IPS-18a (cell line): ENCODE data around the gene CDK6.

Experiments
- H3K27ac ChIP-seq: one replicate; pipeline ENCODE4 v1.5.1; 2013; ENCODE audit warnings: low read length
- H3K27me3 ChIP-seq: one replicate; pipeline ENCODE4 v1.6.1; 2013; ENCODE audit warnings: mild to moderate bottlenecking, low read length; ENCODE audit not compliant: control insufficient read depth, insufficient read depth
- H3K36me3 ChIP-seq: one replicate; pipeline ENCODE4 v1.6.1; 2013; ENCODE audit warnings: low read depth, low read length; ENCODE audit not compliant: control insufficient read depth
- H3K4me1 ChIP-seq: one replicate; pipeline ENCODE4 v1.6.1; 2013; ENCODE audit warnings: low read depth, low read length; ENCODE audit not compliant: control insufficient read depth
- H3K4me3 ChIP-seq: one replicate; pipeline ENCODE4 v1.5.1; 2013; ENCODE audit warnings: low read length
- H3K9ac ChIP-seq: one replicate; pipeline ENCODE4 v1.6.1; 2013; ENCODE audit warnings: mild to moderate bottlenecking, low read length, moderate library complexity
- H3K9me3 ChIP-seq: one replicate; pipeline ENCODE4 v1.6.1; 2013; ENCODE audit warnings: low read depth, low read length; ENCODE audit not compliant: control insufficient read depth

Gene CDK6

GRCh38 chr7:92783260-92784201 lies 52.8 kb downstream of the CDK6 start:
- no peak overlapping the region for H3K27ac ChIP-seq
- H3K9me3 ChIP-seq = peaks cover 3% of the 10 kb centered on the region
- H3K4me1 ChIP-seq = peaks cover 24% of the 10 kb centered on the region
- no peaks in the 10 kb centered on the region for H3K27me3 ChIP-seq
- H3K4me3 ChIP-seq = no peak overlapping the region
- no peak overlapping the region for H3K9ac ChIP-seq
- H3K36me3 ChIP-seq = no peaks in the 10 kb centered on the region

DNA sequence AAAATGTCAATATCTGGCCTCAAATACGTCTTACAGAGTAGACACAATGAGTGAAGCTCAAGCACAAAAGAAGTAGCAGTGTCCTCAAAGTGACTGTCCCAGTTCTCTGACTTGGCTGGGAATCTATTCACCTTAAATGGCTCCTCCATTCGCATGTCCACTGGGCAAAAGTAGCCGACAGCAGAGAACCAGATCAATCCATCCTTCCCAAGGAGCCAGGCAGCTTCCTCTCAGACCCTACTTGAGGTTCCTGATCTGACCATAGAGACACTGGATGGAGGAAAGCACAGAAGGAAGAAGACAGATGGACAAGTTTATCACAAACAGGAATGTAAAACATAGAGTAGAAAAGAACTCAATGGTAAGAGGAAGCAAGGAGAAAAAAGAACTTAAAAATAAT lies 53.5 kb downstream of the CDK6 start:
- Histone ChIP-seq H3K36me3 (no peaks in the 10 kb centered on the region), H3K27me3 (no peaks in the 10 kb centered on the region), H3K27ac (no peak overlapping the region), H3K4me3 (no peak overlapping the region), H3K4me1 (peaks cover 24% of the 10 kb centered on the region), H3K9ac (no peak overlapping the region), H3K9me3 (no peaks in the 10 kb centered on the region)

DNA sequence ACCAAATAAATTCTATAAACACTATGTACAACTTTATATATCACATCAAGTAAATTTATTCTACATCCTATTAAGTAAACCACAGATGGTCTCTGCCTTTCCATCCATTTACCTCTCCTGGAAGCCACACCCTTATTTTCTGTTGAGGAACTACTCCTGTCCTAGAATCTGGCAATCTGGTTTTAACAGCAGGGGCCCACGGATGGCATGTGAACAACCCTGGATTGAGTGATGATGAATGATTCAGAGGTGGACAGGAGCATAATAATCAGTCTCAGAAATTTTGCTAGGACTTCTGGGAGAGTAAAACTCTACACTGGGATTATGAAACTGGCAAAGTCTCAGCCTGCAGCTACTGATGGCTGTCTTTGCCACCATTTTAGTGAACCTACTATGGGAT lies 54.1 kb downstream of the CDK6 start:
- peaks cover 24% of the 10 kb centered on the region for H3K4me1 ChIP-seq
- H3K27me3 ChIP-seq = no peaks in the 10 kb centered on the region
- H3K4me3 ChIP-seq = no peak overlapping the region
- no peak overlapping the region for H3K9ac ChIP-seq
- no peaks in the 10 kb centered on the region for H3K9me3 ChIP-seq
- no peak overlapping the region for H3K27ac ChIP-seq
- H3K36me3 ChIP-seq = no peaks in the 10 kb centered on the region

DNA sequence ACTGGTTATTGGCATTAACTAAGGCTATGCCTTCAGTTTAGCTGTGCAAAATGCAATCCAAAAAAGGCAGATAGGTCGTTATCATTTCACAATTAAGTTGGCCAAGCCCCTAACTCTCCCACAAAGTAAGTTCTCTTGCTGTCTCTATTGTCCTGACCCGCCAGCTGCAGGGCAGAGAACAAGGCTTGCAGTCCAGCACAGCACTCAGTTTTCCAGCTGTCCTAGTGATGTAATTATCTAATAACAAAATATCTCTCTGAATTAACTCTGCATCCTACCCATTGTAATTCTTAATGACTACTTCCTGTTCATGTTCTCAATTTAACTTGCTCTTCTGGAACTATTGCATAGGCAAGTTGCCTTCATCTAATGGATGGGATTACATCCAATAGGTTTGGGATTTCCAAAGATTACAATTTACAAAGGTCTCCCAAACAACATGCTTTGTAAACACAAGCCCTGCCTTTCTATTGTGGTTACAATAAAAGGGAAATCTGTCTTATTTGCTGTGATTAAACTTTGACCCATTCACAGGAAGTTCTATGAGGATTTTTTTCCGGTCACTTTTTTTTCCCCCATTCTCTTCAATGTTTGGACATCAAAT lies 55.2 kb downstream of the CDK6 start:
- Histone ChIP-seq H3K4me3 (no peak overlapping the region), H3K27ac (no peak overlapping the region), H3K36me3 (no peaks in the 10 kb centered on the region)

GRCh38 chr7:92778972-92779371 lies 57.4 kb downstream of the CDK6 start:
- Histone ChIP-seq H3K4me3 (no peak overlapping the region), H3K27ac (no peak overlapping the region), H3K4me1 (peaks cover 14% of the 10 kb centered on the region), H3K27me3 (no peaks in the 10 kb centered on the region), H3K9ac (no peak overlapping the region), H3K9me3 (no peaks in the 10 kb centered on the region), H3K36me3 (no peaks in the 10 kb centered on the region)

More for the DNA sequence above, 55.2 kb downstream of the CDK6 start:
- H3K9me3 ChIP-seq = no peaks in the 10 kb centered on the region
- no peak overlapping the region for H3K9ac ChIP-seq
- H3K27me3 ChIP-seq = no peaks in the 10 kb centered on the region
- peaks cover 23% of the 10 kb centered on the region for H3K4me1 ChIP-seq

DNA sequence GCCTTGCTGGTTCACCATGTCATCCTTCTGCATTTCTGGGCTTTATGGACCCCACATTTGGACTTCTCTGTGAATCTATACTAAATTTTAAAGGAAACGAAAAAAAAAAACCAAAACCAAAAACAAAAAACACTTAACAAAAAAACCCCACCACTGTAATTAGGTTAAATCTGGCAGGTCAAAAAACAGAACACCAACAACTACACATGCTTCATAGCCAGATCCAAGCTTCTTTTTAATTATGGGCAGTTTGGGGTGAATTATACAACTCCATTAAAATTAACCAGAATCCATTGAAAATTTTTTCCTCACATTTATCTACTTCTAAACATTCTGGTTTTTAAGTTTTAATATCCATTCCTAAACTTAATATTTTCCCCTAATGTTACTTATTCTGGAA lies 58.4 kb downstream of the CDK6 start:
- Histone ChIP-seq H3K27ac (no peak overlapping the region), H3K36me3 (no peaks in the 10 kb centered on the region), H3K9ac (no peak overlapping the region), H3K4me3 (no peak overlapping the region), H3K9me3 (no peaks in the 10 kb centered on the region), H3K4me1 (peaks cover 8% of the 10 kb centered on the region), H3K27me3 (no peaks in the 10 kb centered on the region)

DNA sequence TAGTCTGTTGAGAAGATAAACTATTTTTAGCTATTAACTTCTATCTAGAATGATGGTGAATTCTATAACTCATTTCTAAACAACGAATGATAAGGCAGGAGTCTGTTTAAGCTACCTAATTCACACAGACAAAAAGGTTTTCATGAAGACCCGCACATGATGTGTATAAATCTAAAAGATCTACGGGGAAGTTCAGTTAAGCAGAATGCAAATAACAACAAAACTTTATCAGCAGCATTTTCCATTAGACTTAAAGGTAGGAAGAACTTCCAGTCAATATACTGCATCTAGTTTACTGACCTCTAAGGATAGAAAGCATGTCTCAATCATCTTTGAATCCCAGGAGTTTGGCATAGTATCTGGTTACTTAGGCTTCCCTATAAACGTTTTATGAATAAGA lies 62.6 kb downstream of the CDK6 start:
- Histone ChIP-seq H3K27ac (no peak overlapping the region), H3K4me1 (peaks cover 18% of the 10 kb centered on the region)

DNA sequence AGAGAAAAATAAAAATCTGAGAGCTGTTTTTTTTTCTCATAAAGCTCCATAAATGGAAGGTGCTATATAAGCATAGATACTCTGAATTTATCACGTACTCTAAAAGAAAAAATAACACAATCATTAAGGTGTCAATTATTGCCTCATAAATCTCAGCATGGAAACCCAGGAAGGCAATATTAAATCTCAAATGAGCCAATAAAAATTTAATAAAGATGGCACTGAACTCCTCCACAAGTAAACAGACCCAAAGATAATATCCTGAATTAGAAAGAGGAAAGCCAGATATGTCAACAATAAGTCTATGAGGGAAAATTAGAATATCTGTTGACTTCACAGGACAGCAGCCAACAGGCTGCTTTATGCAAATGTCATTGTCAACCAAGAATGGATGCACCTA lies 66.5 kb downstream of the CDK6 start:
- no peak overlapping the region for H3K27ac ChIP-seq
- H3K36me3 ChIP-seq = no peaks in the 10 kb centered on the region
- H3K4me1 ChIP-seq = peaks cover 53% of the 10 kb centered on the region
- no peaks in the 10 kb centered on the region for H3K9me3 ChIP-seq
- H3K27me3 ChIP-seq = no peaks in the 10 kb centered on the region
- H3K9ac ChIP-seq = no peak overlapping the region
- no peak overlapping the region for H3K4me3 ChIP-seq

More for the DNA sequence above, 62.6 kb downstream of the CDK6 start:
- H3K9me3 ChIP-seq = no peaks in the 10 kb centered on the region
- no peaks in the 10 kb centered on the region for H3K36me3 ChIP-seq
- H3K27me3 ChIP-seq = no peaks in the 10 kb centered on the region
- H3K4me3 ChIP-seq = no peak overlapping the region
- H3K9ac ChIP-seq = no peak overlapping the region

GRCh38 chr7:92769394-92769699 lies 67.0 kb downstream of the CDK6 start:
- Histone ChIP-seq H3K4me3 (no peak overlapping the region), H3K27me3 (no peaks in the 10 kb centered on the region), H3K4me1 (peaks cover 58% of the 10 kb centered on the region), H3K9ac (peak overlapping the region; percentile 33), H3K27ac (no peak overlapping the region), H3K9me3 (no peaks in the 10 kb centered on the region), H3K36me3 (no peaks in the 10 kb centered on the region)

GRCh38 chr7:92768501-92769393 lies 67.6 kb downstream of the CDK6 start:
- Histone ChIP-seq H3K27me3 (no peaks in the 10 kb centered on the region), H3K36me3 (no peaks in the 10 kb centered on the region), H3K4me1 (peaks cover 62% of the 10 kb centered on the region), H3K27ac (peak overlapping the region; percentile 51), H3K4me3 (no peak overlapping the region), H3K9me3 (no peaks in the 10 kb centered on the region), H3K9ac (peak overlapping the region; percentile 33)

GRCh38 chr7:92767437-92767836 lies 68.9 kb downstream of the CDK6 start:
- no peak overlapping the region for H3K27ac ChIP-seq
- H3K9me3 ChIP-seq = no peaks in the 10 kb centered on the region
- H3K27me3 ChIP-seq = no peaks in the 10 kb centered on the region
- no peak overlapping the region for H3K9ac ChIP-seq
- H3K36me3 ChIP-seq = no peaks in the 10 kb centered on the region
- no peak overlapping the region for H3K4me3 ChIP-seq
- H3K4me1 ChIP-seq = peaks cover 72% of the 10 kb centered on the region
